Left lung (tissue), 10 donors: ENCODE measurements around the gene RAB11FIP4. TPM values are rescaled to one million over a fixed set of nuclear protein-coding genes. Genes with fewer than 3 reads are reported as not detected.
A peak's percentile ranks its signal among the peaks of the same experiment; 100 is the strongest.

Source experiments
- ATAC-seq: fragments of 200-7000 bp; cut with Tn5 transposase; one replicate; pipeline ENCODE4 v1.9.1; 2020; ENCODE audit warnings: moderate library complexity
- DNase-seq, 4 donors: peaks; one replicate each; pipeline ENCODE4 v3.0.0-alpha.2; 2013 to 2020
- H3K27ac ChIP-seq, 2 donors: fragments of 200-600 bp; sonication (generic) in 1 of 2; one replicate each; pipeline versions ENCODE4 v1.5.0 to v1.8.0; 2020 to 2021
- H3K27me3 ChIP-seq, 2 donors: fragments of 200-600 bp; sonication (generic) in 1 of 2; one replicate each; pipeline versions ENCODE4 v1.5.0 to v1.8.0; 2020 to 2021
- H3K36me3 ChIP-seq, 2 donors: fragments of 200-600 bp; sonication (generic) in 1 of 2; one replicate each; pipeline versions ENCODE4 v1.5.0 to v1.8.0; 2020 to 2021
- H3K4me1 ChIP-seq, 2 donors: fragments of 200-600 bp; one replicate each; pipeline ENCODE4 v1.8.0; 2021
- H3K4me3 ChIP-seq, 2 donors: fragments of 200-600 bp; sonication (generic) in 1 of 2; one replicate each; pipeline versions ENCODE4 v1.5.0 to v1.8.0; 2020 to 2021; ENCODE audit warnings: mild to moderate bottlenecking in 1 of 2
- H3K9me3 ChIP-seq, 2 donors: fragments of 200-600 bp; sonication (generic) in 1 of 2; one replicate each; pipeline versions ENCODE4 v1.5.0 to v1.8.0; 2020 to 2021
- CTCF ChIP-seq, 2 donors: fragments of 200-600 bp; sonication (generic) in 1 of 2; IDR thresholded peaks; one replicate each; pipeline versions ENCODE4 v1.5.0 to v1.8.0; 2021; ENCODE audit warnings: antibody characterized with exemption in 2 of 2
- intact Hi-C, 2 donors: fragments of 100-400 bp; cut with DNase I; formaldehyde crosslinking; loops; one replicate each; pipeline versions ENCODE4 v1.11.2 to v1.14.2; 2022
- polyA plus RNA-seq, 6 donors: library from polyadenylated mRNA; unstranded; fragments of 120-200 nt; gene quantifications; one replicate each; pipeline ENCODE4 v1.2.1, GENCODE V29; 2013; ENCODE audit not compliant: insufficient read length in 6 of 6
- total RNA-seq, 2 donors: library from RNA; stranded (reverse); fragmentation: NEBNext Ultra II Directional; extraction: Animal tissue kit (Norgen Biotek cat#: 25700); gene quantifications; one replicate each; pipeline ENCODE4 v1.2.1, GENCODE V29; 2021
- donor health status: DM: no; HTN: yes; CAD: no.
- donor health status: DM: no; HTN: no; CAD: no.

Gene RAB11FIP4
- total and polyA plus RNA-seq, 8 donors, result 7.2 to 19.9 (median 8.2) TPM

GRCh38 chr17:31489295-31490018 is 98.0 kb downstream of the RAB11FIP4 start:
- ATAC-seq (peak; percentile 60), DNase-seq (peak in 1 of 4 donors; percentile 77)
- H3K27me3 ChIP-seq, result peaks cover 0 to 31% of the 10 kb centered on the region in 2 donors
- no peak for TF ChIP-seq CTCF (IDR thresholded peaks at IDR 0.05)
- H3K4me1 ChIP-seq, result peaks cover 13 to 72% of the 10 kb centered on the region in 2 donors
- H3K9me3 ChIP-seq, result no peaks in the 10 kb centered on the region
- no peaks in the 10 kb centered on the region for H3K36me3 ChIP-seq
- H3K4me3 ChIP-seq, result peak overlapping the region in 1 of 2 donors; percentile 69
- no peak overlapping the region for H3K27ac ChIP-seq
- intact Hi-C loops, result no loop called here

DNA sequence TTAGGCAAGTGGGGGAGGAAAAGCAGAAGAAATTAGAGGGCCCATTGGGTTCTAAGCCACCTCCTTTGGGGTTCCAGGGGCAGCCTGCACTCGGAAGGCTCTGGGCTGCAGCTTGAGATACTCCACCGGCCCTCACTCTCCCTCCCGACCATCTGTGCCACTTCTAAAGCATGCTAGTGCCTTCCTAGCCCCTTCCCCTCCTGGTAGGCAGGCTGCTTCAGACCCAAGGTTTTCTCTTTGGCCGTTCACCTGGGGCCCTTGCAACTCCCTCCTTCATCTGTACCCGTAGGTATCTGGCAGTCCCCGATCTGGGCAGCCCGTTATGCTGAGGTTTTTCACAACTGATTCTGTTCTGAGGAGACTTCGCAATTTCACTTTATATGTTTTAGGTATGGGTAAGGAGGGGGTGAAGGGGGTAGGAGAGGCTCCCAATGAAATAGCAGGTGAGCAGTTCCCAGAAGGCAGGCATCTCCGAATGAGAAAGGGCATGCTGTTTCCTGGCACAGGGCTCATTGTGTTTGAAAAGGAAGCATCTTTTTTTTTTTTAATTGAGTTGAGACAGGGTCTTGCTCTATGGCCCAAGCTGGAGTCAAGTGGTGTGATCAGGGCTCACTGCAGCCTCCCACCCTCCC is 98.7 kb downstream of the RAB11FIP4 start:
- Histone ChIP-seq H3K36me3 (no peaks in the 10 kb centered on the region), H3K4me3 (no peak overlapping the region), H3K27ac (no peak overlapping the region), H3K4me1 (peaks cover 17 to 79% of the 10 kb centered on the region in 2 donors), H3K27me3 (peaks cover 0 to 31% of the 10 kb centered on the region in 2 donors), H3K9me3 (no peaks in the 10 kb centered on the region)
- intact Hi-C loops, result no loop called here
- no peak for DNase-seq
- no peak for TF ChIP-seq CTCF (IDR thresholded peaks at IDR 0.05)
- no peak for ATAC-seq

- no peak for TF ChIP-seq CTCF (IDR thresholded peaks at IDR 0.05)
- no peaks in the 10 kb centered on the region for H3K36me3 ChIP-seq
- peaks cover 0 to 31% of the 10 kb centered on the region in 2 donors for H3K27me3 ChIP-seq
- no peak for ATAC-seq
- H3K4me3 ChIP-seq, result no peak overlapping the region
- intact Hi-C loops, result no loop called here
- no peak for DNase-seq
- peaks cover 17 to 86% of the 10 kb centered on the region in 2 donors for H3K4me1 ChIP-seq
- no peaks in the 10 kb centered on the region for H3K9me3 ChIP-seq
- H3K27ac ChIP-seq, result peak overlapping the region in 1 of 2 donors; percentile 92
These were observed 99.3 kb downstream of the RAB11FIP4 start for GRCh38 chr17:31490671-31491375.

DNA sequence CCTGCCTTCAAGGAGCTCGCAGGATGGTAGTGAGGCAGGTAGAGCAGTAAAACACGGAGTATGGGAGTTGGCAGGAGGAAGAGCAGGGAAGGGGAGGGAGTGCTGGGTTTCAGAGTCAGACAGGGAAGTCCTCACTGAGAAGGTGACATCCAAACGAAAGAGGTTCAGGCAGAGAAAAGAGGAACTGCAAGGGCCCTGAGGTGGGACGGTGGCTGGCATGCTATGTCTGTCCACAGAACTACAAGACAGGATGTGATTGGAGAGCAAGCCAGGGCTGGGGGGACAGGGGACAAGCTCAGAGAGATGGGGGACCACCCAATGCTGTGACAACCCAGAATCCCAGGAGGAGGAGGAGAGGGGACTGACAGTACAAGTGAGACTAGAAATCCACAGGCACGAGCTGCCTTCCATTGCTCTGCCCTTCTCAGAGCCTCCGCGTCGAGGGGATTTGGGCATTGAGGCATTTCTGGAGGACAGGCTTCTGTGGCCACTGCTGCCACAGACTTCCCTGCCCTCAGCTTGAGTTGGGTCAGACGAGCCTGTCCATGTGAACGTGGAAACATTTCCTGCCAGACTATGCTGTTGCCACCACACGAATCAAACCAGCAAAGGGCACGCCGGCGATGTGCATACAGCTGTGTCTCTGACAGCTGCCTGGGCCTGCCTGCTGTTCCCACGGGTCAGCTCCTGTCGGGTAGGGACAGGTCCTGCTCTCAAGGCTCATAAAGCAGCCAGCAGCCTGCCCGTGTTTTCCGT is 100.1 kb downstream of the RAB11FIP4 start:
- Histone ChIP-seq H3K27me3 (peaks cover 0 to 31% of the 10 kb centered on the region in 2 donors), H3K9me3 (no peaks in the 10 kb centered on the region), H3K4me1 (peaks cover 17 to 88% of the 10 kb centered on the region in 2 donors), H3K27ac (peak overlapping the region in 1 of 2 donors; percentile 92), H3K4me3 (no peak overlapping the region), H3K36me3 (no peaks in the 10 kb centered on the region)
- ATAC-seq (no peak), DNase-seq (no peak)
- intact Hi-C loops, result no loop called here
- no peak for TF ChIP-seq CTCF (IDR thresholded peaks at IDR 0.05)
